GM18519 (cell line): Measurements from ENCODE around the gene KLHL22.

Experiments
- ATAC-seq: cut with Tn5 transposase; IDR thresholded peaks from one replicate; pipeline ENCODE4 v1.9.1; 2021; ENCODE audit warnings: mild to moderate bottlenecking, moderate library complexity; ENCODE audit not compliant: unreplicated experiment, low FRiP score

The KLHL22 gene

GRCh38 chr22:20450551-20450906 is 45.1 kb downstream of the KLHL22 start:
- no peak for ATAC-seq

DNA sequence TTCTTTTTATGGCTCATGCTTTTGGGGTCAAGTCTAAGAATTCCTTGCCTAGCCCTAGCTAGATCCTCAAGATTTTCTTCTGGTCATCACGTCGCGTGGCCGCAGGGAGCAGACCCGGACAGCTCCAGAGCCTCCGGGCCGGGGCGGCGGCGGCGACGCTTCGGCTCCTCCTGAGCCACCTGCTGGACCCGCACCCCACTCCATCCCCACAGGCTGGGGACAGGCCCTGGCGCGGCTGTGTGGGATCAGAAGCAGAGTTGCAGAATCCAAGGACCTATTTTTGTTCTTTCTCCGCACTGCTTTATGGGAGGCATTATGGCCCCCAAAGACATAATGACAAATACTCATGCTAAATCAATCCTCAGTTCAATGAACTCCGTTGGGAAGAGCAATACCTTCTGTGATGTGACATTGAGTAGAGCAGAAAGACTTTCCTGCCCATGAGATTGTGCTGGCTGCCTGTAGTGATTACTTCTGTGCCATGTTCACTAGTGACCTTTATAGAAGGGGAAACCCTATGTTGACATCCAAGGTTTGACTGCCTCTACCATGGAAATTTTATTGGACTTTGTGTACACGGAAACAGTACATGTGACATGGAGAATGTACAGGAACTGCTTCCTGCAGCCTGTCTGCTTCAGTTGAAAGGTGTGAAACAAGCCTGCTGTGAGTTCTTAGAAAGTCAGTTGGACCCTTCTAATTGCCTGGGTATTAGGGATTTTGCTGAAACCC is 45.6 kb downstream of the KLHL22 start:
- ATAC-seq, result no peak

DNA sequence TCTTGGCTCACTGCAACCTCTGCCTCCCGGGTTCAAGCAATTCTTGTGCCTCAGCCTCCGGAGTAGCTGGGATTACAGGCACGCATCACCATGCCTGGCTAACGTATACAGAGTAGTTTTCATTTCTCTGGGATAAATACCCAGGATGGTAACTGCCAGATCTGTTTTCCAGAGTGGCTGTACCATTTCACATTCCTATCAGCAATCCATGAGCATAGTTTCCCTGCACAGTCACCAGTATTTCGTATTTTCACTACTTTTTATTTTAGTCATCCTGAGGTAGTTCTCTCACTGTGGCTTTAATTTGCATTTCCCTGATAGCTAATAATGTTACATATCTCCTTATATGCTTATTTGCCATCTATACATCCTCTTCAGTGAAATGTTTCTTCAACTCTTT is 47.0 kb downstream of the KLHL22 start:
- no peak for ATAC-seq

GRCh38 chr22:20446383-20446970 is 49.1 kb downstream of the KLHL22 start:
- no peak for ATAC-seq

- ATAC-seq, result no peak
Measured at GRCh38 chr22:20444325-20444724, 51.3 kb downstream of the KLHL22 start.

GRCh38 chr22:20442485-20443284 is 52.9 kb downstream of the KLHL22 start:
- no peak for ATAC-seq

DNA sequence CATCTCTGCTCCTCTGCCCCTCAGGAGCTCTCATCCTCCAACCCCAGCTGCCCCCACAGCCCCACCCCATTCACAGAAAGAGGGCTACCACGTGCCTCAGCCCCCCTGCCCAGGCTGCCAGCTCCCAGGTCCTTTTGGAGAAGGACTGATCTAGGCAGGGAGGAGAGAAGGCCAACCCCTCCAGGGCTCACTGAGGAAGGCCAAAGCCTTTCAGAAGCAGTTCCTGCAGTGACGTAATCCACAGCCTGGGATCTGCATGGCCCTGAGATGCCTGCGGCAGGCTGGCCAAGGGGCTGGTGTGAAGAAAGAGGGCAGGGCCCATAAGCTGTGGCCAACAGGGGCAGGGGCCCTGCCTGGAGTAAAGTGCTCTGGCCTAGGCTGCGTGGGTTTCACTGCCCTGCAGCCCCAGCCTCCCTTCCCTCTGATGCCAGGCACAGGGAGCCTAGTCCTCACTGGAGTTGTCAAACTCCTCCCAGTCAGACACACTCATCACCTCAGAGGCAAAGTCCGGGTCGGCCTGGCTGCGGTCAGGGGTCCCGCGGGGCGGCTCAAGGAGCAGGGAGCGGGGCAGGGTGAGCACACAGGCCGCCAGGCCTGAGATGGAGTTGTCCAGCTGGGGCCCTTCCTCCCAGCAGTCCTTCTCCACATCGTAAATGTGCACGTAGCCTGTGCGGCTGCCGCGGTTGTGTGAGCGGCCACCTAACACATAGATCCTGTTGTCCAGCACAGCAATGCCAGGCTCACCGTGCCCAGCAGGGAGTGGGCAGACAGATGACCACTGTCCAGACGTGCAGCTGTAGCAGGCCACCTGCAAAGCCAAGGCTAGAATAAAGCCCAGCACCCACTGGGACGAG is 53.7 kb downstream of the KLHL22 start:
- no peak for ATAC-seq

DNA sequence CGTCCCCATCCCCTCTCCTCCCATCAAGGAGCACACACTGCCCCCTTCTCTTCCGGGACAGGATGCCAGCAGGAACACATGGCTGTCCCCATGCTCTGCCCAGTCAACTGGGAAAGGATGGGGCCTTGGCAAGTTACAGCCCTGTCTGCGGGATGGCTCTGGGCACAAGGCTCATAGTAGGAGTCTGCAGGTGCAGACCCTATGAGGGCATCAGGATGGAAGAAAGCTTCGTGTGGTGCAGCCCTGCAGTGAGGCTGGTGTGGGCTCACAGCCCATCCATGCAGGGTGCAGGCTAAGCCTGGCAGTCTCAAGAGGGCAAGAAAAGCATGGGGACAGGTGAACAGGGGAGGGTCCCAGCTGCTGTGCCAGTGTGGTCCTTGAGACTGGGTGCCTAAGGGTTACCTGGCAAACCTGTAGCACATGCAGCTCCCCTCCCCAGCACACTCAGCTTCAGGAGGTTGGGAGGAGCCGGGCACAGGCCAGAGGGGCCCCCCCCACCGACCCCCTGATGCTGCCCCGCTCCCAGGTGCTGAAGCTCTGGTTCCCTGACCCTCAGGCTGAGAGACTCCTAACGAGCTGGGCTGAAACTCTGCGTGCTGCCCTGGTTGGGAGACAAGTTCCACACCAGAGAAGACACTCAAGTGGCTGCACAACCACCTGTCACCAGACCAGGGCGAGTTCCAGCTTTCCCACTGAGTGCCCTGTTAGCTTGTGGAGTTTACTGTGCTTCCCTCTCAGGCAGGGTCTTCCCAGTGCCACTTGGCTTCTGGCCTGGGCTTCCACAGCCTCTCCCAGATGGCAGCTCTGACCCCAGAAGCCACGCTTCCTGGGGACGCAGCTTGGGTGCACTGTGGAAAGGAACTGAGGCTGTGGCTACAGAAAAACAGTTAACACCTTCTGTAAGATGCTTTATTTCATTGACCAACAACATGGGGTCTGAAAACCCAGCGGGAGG is 54.7 kb downstream of the KLHL22 start:
- ATAC-seq, result no peak

- ATAC-seq, result no peak
Measured at GRCh38 chr22:20439928-20440575, 55.5 kb downstream of the KLHL22 start.

DNA sequence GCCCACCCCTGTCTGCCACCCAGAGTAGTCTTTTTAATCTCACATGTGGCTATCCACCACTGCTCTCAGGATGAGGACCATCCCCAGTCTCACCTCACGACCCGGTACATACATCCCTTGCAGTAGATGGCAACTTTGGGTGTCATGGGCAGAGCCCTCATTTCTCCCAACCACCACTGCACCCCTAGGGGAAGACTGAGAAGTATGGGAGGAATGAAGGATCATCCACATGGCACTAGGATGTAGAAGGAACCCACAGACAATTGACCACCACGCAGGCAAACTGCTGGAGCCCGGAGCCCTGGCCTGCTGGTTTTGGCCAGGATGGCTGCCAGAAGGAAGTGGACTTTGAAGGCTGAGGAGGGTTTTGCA is 56.1 kb downstream of the KLHL22 start:
- no peak for ATAC-seq

DNA sequence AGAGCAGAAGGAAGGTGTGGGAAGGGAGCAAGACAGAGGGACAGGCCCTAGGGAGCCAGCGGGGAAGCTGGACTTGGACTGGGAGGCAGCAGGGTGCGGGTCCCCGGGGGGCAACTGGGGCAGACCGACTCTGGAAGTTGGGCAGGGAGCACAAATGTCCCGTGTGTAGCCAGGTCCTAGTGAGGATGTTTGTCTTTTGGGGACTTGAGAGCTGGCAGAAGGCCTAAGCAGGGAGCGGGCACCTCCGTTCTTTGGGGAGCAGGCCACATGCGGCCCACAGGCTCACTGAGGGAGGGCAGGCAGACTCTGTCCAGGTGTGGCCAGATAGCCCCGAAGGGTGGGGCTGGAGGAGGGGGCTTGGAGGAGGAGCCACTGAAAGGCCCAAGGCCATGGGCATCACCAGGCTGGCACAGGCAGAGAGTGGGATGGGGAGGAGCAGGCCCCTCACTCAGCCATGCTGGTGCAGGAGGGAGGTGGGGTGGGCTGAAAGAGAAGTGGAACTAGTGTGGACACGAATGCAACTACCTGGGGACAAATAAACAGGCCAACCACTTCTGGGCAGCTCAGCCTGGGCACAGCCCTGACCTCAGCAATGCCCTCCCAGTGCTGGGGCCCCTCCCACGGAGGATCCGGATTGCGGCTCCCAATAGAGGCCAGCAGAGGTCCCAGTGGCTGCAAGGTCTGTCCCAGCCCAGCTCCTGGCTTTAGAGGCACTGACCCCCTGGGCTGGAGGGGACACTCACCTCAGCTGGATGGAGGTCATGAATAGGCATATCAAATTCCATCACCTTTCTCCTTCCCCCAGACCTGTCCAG is 56.7 kb downstream of the KLHL22 start:
- ATAC-seq, result no peak

- no peak for ATAC-seq
Measured at GRCh38 chr22:20438427-20438677, 57.2 kb downstream of the KLHL22 start.

- no peak for ATAC-seq
Measured at GRCh38 chr22:20437613-20438426, 57.8 kb downstream of the KLHL22 start, which contains the start of gene SCARF2. Gene SCARF2 (minus strand): TSS chr22:20437825. CDS start chr22:20437754, 71 bp downstream.

DNA sequence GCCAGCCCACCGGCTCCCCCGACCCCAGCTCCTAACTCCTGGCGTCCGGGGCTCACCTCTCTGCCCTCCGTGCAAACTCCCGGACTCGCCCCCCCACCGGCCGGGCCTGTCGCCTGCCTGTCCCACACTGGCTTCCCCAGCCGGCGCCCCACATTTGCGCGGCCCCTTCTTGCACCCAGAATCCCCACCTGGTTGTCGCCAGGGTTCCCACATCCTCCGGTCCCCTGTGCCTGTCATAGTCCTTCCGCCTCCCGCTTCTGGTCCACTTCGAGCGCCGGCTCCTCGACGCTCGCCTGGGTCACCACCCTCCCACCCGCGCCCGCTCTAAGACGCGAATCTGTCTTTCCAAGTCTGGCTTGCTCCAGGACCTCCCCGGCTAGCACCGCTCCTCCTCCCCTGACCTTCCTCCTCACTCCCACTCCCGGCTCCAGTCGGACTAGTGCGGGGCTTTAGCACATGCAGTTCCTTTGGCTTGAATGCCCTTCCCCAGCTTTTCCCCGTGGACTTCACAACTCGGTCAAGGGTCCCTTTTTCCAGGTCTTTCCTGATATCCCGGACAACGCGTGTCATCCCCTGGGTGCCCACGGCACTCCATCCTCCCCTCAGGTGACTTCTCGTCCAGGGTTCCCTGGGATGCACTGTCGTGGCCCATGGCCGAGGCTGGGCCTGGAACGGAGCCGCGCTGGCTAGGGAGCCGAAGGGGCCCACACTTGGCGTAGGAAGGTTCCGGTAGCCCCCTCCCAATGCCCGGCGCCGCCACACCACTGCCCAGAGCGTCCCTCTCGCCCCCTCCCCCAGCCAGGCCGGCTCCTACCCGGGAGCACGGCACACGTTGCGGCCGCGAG is 58.6 kb downstream of the KLHL22 start:
- ATAC-seq, result no peak

DNA sequence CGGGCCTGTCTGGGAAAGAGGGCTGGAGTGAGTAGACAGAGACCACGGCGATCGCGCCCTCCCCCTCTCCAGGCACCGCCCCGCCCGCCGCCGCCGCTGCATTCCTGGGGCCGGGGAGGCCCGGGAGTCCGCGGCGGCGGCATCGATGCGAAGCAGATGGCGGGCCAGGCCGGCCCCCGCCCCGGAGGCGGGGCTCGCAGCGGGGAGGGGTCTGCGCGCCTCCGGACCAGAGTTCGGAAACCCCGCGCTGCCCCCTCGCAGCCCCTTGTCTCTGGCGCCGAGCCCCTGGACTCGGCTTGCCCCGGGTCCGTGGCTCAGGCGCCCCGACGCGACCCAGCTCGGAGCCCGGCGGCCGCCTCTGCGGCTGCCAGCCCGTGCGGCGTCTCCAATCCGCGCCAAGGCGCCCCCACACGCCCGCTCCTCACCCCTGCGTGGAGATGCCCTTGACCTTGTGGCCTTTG is 59.3 kb downstream of the KLHL22 start:
- no peak for ATAC-seq

DNA sequence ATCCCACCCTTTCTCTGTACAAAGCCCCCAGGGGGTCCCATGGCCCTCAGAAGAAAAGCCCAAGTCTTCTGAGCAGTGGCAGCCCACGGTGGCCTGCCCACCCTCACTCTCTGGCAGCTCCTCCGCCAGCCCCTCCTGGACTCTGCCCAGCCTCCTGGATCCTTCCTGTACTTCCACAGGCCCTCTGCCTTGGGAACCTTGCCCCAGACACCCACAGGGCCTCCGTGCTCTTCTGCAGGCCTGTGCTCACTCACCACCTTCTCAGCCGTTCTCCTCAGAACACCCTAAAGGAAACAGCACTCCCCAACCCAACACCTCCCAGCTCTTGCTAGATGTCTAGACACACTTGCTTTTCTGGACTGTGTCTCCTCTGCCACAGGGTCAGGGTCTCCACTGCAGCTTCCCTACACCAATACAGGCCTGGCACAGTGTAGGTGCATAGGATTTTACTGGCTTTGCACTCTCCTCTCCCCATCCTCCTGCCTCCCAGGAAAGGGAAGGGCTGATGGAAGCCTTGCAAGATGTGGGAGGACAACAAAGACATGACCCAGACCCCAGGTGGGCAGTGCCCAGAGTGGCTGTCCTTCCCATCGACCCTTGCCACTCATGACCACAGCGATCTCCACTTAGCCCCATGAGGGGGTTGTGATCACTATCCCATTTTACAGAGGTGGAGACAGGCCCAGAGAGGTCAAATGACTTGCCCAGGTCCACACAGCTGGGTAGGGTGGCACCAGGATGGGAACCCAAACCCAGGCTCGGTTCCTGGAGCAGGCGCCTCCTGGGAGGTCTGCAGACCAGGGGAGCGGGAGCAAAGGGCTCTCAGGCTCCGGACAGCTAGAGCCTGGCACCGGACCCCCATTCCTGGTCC is 59.9 kb downstream of the KLHL22 start:
- no peak for ATAC-seq
